ENCODE results near the gene EBF4.

GRCh38 chr20:2767768-2768631, 75.4 kb downstream of the EBF4 start:
- TF ChIP-seq CTCF (conservative IDR thresholded peaks at IDR 0.05 in 1 of 2, IDR thresholded peaks at IDR 0.05 in 1 of 2; ENCODE audit: extremely low read depth in 1 of 2, insufficient read depth in 1 of 2, low read depth in 1 of 2, low read length in 2 of 2) (no peak), EZH2 (IDR thresholded peaks at IDR 0.05; ENCODE audit: borderline replicate concordance, low read length) (no peak)

Data from mammary epithelial cell (primary cell).